ENCODE data around the gene NTNG2.

- TF ChIP-seq CTCF (IDR thresholded peaks at IDR 0.05; ENCODE audit: insufficient read depth, low read length, poor library complexity, severe bottlenecking) (no peak), EZH2phosphoT487 (conservative IDR thresholded peaks at IDR 0.05; ENCODE audit: low read length) (no peak)
Observed at GRCh38 chr9:132152231-132152630, 9.6 kb upstream of the NTNG2 start.

Data from SU-DHL-6 (cell line).